Liver (tissue), 9 donors: ENCODE measurements around the gene VSIG2. TPM values are rescaled to one million over a fixed set of nuclear protein-coding genes. Genes with fewer than 3 reads are reported as not detected.

ENCODE experiments used
- DNase-seq: peaks from one replicate; pipeline ENCODE4 v3.0.0-alpha.2; 2017; ENCODE audit warnings: low spot score
- H3K27ac ChIP-seq, 2 donors: one replicate each; pipeline ENCODE4 v1.7.0; 2013; ENCODE audit warnings: inconsistent platforms in 2 of 2, low read length in 2 of 2, control low read depth in 1 of 2, low read depth in 1 of 2, mild to moderate bottlenecking in 1 of 2
- H3K27me3 ChIP-seq, 4 donors: one replicate each; pipeline versions ENCODE4 v1.6.1 to v1.7.0; 2013; ENCODE audit warnings: low read length in 3 of 4, inconsistent platforms in 1 of 4, mild to moderate bottlenecking in 1 of 4, moderate library complexity in 1 of 4; ENCODE audit not compliant: control insufficient read depth in 4 of 4, insufficient read depth in 4 of 4
- H3K36me3 ChIP-seq, 4 donors: one replicate each; pipeline versions ENCODE4 v1.6.1 to v1.7.0; 2013; ENCODE audit warnings: low read length in 3 of 4, mild to moderate bottlenecking in 3 of 4, low read depth in 1 of 4, moderate library complexity in 1 of 4; ENCODE audit not compliant: control insufficient read depth in 4 of 4, insufficient read depth in 3 of 4
- H3K4me1 ChIP-seq, 4 donors: one replicate each; pipeline versions ENCODE4 v1.6.1 to v1.7.0; 2013; ENCODE audit warnings: low read length in 3 of 4, mild to moderate bottlenecking in 3 of 4, moderate library complexity in 1 of 4; ENCODE audit not compliant: control insufficient read depth in 4 of 4, insufficient read depth in 4 of 4
- H3K4me3 ChIP-seq, 3 donors: one replicate each; pipeline versions ENCODE4 v1.6.1 to v1.7.0; 2013; ENCODE audit warnings: low read length in 3 of 3, control low read depth in 1 of 3, low read depth in 1 of 3, mild to moderate bottlenecking in 1 of 3
- H3K9ac ChIP-seq, 2 donors: one replicate each; pipeline ENCODE4 v1.7.0; 2013; ENCODE audit warnings: low read length in 2 of 2, mild to moderate bottlenecking in 2 of 2, moderate library complexity in 2 of 2, control low read depth in 1 of 2, low read depth in 1 of 2
- H3K9me3 ChIP-seq, 4 donors: one replicate each; pipeline versions ENCODE4 v1.6.1 to v1.7.0; 2013; ENCODE audit warnings: low read length in 3 of 4; ENCODE audit not compliant: control insufficient read depth in 4 of 4
- EGR1 ChIP-seq, 2 donors: IDR thresholded peaks; 2 replicates each; pipeline ENCODE4 v1.6.1; 2016 to 2018; ENCODE audit warnings: antibody characterized with exemption in 2 of 2, low read depth in 2 of 2
- FOXA2 ChIP-seq: IDR thresholded peaks from 2 replicates; pipeline ENCODE4 v1.6.1; 2016; ENCODE audit warnings: antibody characterized with exemption
- GABPA ChIP-seq, 2 donors: IDR thresholded peaks in 1 of 2; conservative IDR thresholded peaks in 1 of 2; 2 replicates each; pipeline ENCODE4 v1.6.1; 2016; ENCODE audit warnings: antibody characterized with exemption in 2 of 2, mild to moderate bottlenecking in 1 of 2, moderate library complexity in 1 of 2
- HNF4G ChIP-seq: IDR thresholded peaks from 2 replicates; pipeline ENCODE4 v1.6.1; 2016; ENCODE audit warnings: antibody characterized with exemption
- RAD21 ChIP-seq, 2 donors: IDR thresholded peaks; 2 replicates each; pipeline ENCODE4 v1.6.1; 2016; ENCODE audit warnings: antibody characterized with exemption in 2 of 2, mild to moderate bottlenecking in 2 of 2
- RXRA ChIP-seq, 2 donors: IDR thresholded peaks; 2 replicates each; pipeline ENCODE4 v1.6.1; 2017 to 2018; ENCODE audit warnings: antibody characterized with exemption in 2 of 2, mild to moderate bottlenecking in 1 of 2
- YY1 ChIP-seq: IDR thresholded peaks from 2 replicates; pipeline ENCODE4 v1.6.1; 2016; ENCODE audit warnings: antibody characterized with exemption, mild to moderate bottlenecking
- WGBS: extraction: QIAGEN DNeasy Blood & Tissue Kit; methylation state at CpG from one replicate; pipeline ENCODE4 v1.1.7; 2013; 5-methylcytosine and 5-hydroxymethylcytosine counted together
- polyA plus RNA-seq, 2 donors: library from polyadenylated mRNA; stranded (reverse) in 1 of 2; unstranded in 1 of 2; fragments of 200-250 nt in 1 of 2; fragments of >200 nt in 1 of 2; fragmentation: Nextera tagmentation in 1 of 2; extraction: Ambion mirVana in 1 of 2; gene quantifications; one replicate each; pipeline versions ENCODE4 v1.2.1 to v1.2.3, GENCODE V29; 2013 to 2015
- total RNA-seq, 2 donors: library from RNA; depleted of rRNA; stranded (reverse); fragments of >200 nt; gene quantifications; one replicate each; pipeline ENCODE4 v1.2.3, GENCODE V29; 2014
- TF ChIP-seq, protein P1 (sequence below): IDR thresholded peaks from 2 replicates; pipeline ENCODE4 v1.6.1; 2016; ENCODE audit warnings: antibody characterized with exemption
- TF ChIP-seq, protein P2 (sequence below): IDR thresholded peaks from 2 replicates; pipeline ENCODE4 v1.6.1; 2016; ENCODE audit warnings: antibody characterized with exemption, mild to moderate bottlenecking
- TF ChIP-seq, protein P3 (sequence below): fragments of 150-350 bp; IDR thresholded peaks from 2 replicates; pipeline ENCODE4 v1.5.1; 2017; ENCODE audit warnings: improper control_type of control experiment, low read depth, low read length; ENCODE audit not compliant: missing input control
- donor health status: healthy.
- donor health status: healthy.
- donor health status: healthy.
- donor health status: healthy.
- donor health status: healthy.

The VSIG2 gene
- total and polyA plus RNA-seq, 4 donors = 0.51 to 1.3 (median 0.75) TPM; not detected in 1

DNA sequence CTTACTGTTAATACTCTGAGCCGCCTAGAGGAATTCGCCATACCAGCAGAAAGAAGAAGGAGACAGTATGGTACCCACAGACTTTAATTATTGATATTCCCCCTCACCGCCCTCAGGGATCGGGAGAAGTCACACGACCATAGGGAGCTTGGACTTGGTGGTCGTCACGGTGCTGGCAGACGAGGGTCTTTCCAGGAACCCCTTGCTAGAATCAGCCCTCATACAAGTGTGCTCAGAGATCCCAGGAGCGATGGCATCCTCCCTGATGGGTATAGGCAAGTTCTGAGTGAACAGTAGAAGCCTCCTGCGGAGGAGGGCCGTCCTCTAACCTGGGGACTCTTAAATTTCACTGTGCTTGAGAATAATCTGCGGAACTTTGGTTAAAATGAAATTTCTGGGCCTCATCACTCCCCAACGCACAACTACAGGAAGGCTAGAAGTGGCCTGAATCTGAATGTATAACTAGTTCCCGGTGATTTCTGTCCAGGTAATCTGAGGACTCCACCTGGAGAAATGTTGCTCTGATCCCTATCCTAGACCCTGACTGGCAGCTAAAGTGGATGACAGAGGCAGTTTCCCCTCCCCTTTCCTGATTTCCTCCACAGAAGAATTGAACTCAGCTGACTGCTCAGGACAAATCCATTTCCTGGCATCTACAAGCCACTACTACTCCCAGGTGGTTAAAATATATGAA lies 4.5 kb downstream of the VSIG2 start:
- TF ChIP-seq, protein P1, sequence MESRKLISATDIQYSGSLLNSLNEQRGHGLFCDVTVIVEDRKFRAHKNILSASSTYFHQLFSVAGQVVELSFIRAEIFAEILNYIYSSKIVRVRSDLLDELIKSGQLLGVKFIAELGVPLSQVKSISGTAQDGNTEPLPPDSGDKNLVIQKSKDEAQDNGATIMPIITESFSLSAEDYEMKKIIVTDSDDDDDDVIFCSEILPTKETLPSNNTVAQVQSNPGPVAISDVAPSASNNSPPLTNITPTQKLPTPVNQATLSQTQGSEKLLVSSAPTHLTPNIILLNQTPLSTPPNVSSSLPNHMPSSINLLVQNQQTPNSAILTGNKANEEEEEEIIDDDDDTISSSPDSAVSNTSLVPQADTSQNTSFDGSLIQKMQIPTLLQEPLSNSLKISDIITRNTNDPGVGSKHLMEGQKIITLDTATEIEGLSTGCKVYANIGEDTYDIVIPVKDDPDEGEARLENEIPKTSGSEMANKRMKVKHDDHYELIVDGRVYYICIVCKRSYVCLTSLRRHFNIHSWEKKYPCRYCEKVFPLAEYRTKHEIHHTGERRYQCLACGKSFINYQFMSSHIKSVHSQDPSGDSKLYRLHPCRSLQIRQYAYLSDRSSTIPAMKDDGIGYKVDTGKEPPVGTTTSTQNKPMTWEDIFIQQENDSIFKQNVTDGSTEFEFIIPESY = no peak
- no peak for TF ChIP-seq EGR1 (IDR thresholded peaks at IDR 0.05; ENCODE audit: low read depth in 2 of 2)
- TF ChIP-seq RXRA (IDR thresholded peaks at IDR 0.05) = no peak
- TF ChIP-seq HNF4G = no peak
- TF ChIP-seq, protein P2, sequence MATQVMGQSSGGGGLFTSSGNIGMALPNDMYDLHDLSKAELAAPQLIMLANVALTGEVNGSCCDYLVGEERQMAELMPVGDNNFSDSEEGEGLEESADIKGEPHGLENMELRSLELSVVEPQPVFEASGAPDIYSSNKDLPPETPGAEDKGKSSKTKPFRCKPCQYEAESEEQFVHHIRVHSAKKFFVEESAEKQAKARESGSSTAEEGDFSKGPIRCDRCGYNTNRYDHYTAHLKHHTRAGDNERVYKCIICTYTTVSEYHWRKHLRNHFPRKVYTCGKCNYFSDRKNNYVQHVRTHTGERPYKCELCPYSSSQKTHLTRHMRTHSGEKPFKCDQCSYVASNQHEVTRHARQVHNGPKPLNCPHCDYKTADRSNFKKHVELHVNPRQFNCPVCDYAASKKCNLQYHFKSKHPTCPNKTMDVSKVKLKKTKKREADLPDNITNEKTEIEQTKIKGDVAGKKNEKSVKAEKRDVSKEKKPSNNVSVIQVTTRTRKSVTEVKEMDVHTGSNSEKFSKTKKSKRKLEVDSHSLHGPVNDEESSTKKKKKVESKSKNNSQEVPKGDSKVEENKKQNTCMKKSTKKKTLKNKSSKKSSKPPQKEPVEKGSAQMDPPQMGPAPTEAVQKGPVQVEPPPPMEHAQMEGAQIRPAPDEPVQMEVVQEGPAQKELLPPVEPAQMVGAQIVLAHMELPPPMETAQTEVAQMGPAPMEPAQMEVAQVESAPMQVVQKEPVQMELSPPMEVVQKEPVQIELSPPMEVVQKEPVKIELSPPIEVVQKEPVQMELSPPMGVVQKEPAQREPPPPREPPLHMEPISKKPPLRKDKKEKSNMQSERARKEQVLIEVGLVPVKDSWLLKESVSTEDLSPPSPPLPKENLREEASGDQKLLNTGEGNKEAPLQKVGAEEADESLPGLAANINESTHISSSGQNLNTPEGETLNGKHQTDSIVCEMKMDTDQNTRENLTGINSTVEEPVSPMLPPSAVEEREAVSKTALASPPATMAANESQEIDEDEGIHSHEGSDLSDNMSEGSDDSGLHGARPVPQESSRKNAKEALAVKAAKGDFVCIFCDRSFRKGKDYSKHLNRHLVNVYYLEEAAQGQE = no peak
- no peak for TF ChIP-seq FOXA2
- H3K9me3 ChIP-seq = no peaks in the 10 kb centered on the region
- no peaks in the 10 kb centered on the region for H3K36me3 ChIP-seq
- peaks cover 9 to 15% (median 11%) of the 10 kb centered on the region in 4 donors for H3K4me1 ChIP-seq
- no peak for DNase-seq
- no peak overlapping the region for H3K4me3 ChIP-seq
- peak overlapping the region; percentile 50 to 52 for H3K27ac ChIP-seq
- H3K9ac ChIP-seq = no peak overlapping the region
- 52% methylated on average over 14 of the region's 14 CpGs for WGBS
- H3K27me3 ChIP-seq = peaks cover 0 to 10% (median 3%) of the 10 kb centered on the region in 4 donors

DNA sequence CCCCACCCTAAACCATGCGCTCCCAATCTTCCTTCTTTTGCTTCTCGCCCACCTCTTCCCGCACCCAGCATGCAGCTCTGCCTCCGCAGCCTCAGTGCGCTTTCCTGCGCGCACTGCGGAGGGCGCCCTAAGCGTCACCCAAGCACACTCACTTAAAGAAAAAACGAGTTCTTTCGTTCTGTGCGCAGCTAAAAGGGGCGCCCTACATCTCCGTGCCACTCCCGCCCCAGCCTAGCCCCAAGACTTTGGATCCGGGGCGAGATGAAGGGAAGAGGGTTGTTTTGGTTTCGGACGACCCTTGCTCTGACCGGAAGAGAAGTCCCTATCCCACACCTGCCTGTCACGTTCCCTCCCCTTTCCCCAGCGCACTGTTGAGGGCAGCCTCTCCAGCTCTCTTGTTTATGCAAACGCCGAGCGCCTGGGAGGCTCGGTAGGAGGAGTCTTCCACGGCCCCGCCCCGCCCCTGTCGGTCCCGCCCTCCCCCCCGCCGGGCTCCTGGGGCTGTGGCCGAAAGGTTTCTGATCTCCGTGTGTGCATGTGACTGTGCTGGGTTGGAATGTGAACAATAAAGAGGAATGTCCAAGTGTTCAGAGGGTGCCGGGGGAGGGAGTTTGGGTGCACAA lies 5.3 kb downstream of the VSIG2 start:
- peak overlapping the region; percentile 28 to 48 for H3K9ac ChIP-seq

More for the DNA sequence above, 5.3 kb downstream of the VSIG2 start:
- peak overlapping the region; percentile 43 to 65 (median 49) for H3K4me3 ChIP-seq
- H3K27ac ChIP-seq = peak overlapping the region; percentile 21 to 61
- peaks cover 9 to 15% (median 9%) of the 10 kb centered on the region in 4 donors for H3K4me1 ChIP-seq
- H3K36me3 ChIP-seq = no peaks in the 10 kb centered on the region
- peaks cover 0 to 10% (median under 1%) of the 10 kb centered on the region in 4 donors for H3K27me3 ChIP-seq
- H3K9me3 ChIP-seq = no peaks in the 10 kb centered on the region
- TF ChIP-seq YY1 (no peak), GABPA (IDR thresholded peaks at IDR 0.05 in 1 of 2, conservative IDR thresholded peaks at IDR 0.05 in 1 of 2) (no peak), RXRA (IDR thresholded peaks at IDR 0.05) (peak; percentile 78 to 80), RAD21 (IDR thresholded peaks at IDR 0.05) (peak in 1 of 2 donors; percentile 54)
- TF ChIP-seq, protein P3, sequence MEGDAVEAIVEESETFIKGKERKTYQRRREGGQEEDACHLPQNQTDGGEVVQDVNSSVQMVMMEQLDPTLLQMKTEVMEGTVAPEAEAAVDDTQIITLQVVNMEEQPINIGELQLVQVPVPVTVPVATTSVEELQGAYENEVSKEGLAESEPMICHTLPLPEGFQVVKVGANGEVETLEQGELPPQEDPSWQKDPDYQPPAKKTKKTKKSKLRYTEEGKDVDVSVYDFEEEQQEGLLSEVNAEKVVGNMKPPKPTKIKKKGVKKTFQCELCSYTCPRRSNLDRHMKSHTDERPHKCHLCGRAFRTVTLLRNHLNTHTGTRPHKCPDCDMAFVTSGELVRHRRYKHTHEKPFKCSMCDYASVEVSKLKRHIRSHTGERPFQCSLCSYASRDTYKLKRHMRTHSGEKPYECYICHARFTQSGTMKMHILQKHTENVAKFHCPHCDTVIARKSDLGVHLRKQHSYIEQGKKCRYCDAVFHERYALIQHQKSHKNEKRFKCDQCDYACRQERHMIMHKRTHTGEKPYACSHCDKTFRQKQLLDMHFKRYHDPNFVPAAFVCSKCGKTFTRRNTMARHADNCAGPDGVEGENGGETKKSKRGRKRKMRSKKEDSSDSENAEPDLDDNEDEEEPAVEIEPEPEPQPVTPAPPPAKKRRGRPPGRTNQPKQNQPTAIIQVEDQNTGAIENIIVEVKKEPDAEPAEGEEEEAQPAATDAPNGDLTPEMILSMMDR = peak; percentile 4
- peak; percentile 85 for DNase-seq
- 2% methylated on average over 37 of the region's 37 CpGs for WGBS
